Fibroblast of skin of back (primary cell): Measurements from ENCODE around the gene NAA25.
"Not testable (repeated sequence)": the region's sequence is repeated elsewhere in the genome, so short reads cannot be mapped to it uniquely, and the experiment has no call there.

ENCODE experiments used
- DNase-seq: peaks from one replicate; pipeline ENCODE4 v3.0.0-alpha.2; 2013

Gene NAA25

GRCh38 chr12:112116232-112117060 is 7.9 kb upstream of the NAA25 start:
- DNase-seq, result peak; percentile 75

GRCh38 chr12:112115259-112116045 is 6.9 kb upstream of the NAA25 start:
- DNase-seq, result no peak

- DNase-seq, result no peak
Measured at GRCh38 chr12:112112409-112113133, 4.0 kb upstream of the NAA25 start.

- no peak for DNase-seq
Measured at GRCh38 chr12:112111931-112112330, 3.3 kb upstream of the NAA25 start.

GRCh38 chr12:112110787-112111662 is 2.4 kb upstream of the NAA25 start:
- not testable (repeated sequence) for DNase-seq

GRCh38 chr12:112107306-112108201 is 1.0 kb downstream of the NAA25 start:
- no peak for DNase-seq

GRCh38 chr12:112105891-112106290 is 2.7 kb downstream of the NAA25 start:
- DNase-seq, result no peak

- no peak for DNase-seq
Measured at GRCh38 chr12:112103758-112104503, 4.7 kb downstream of the NAA25 start.

GRCh38 chr12:112102746-112103145 is 5.8 kb downstream of the NAA25 start:
- DNase-seq, result not testable (repeated sequence)

- no peak for DNase-seq
Measured at GRCh38 chr12:112102127-112102526, 6.5 kb downstream of the NAA25 start.

GRCh38 chr12:112100500-112100899 is 8.1 kb downstream of the NAA25 start:
- not testable (repeated sequence) for DNase-seq

GRCh38 chr12:112097641-112098040 is 10.9 kb downstream of the NAA25 start:
- no peak for DNase-seq

GRCh38 chr12:112096667-112097066 is 11.9 kb downstream of the NAA25 start:
- peak; percentile 86 for DNase-seq

- DNase-seq, result no peak
Measured at GRCh38 chr12:112096070-112096469, 12.5 kb downstream of the NAA25 start.

- no peak for DNase-seq
Measured at GRCh38 chr12:112091563-112091962, 17.0 kb downstream of the NAA25 start.

GRCh38 chr12:112087851-112088250 is 20.7 kb downstream of the NAA25 start:
- DNase-seq, result no peak

- no peak for DNase-seq
Measured at GRCh38 chr12:112087055-112087850, 21.3 kb downstream of the NAA25 start.

GRCh38 chr12:112066566-112066965 is 42.0 kb downstream of the NAA25 start:
- DNase-seq, result no peak

GRCh38 chr12:112063273-112063672 is 45.3 kb downstream of the NAA25 start:
- no peak for DNase-seq
